ENCODE data around the gene POLE4.

DNA sequence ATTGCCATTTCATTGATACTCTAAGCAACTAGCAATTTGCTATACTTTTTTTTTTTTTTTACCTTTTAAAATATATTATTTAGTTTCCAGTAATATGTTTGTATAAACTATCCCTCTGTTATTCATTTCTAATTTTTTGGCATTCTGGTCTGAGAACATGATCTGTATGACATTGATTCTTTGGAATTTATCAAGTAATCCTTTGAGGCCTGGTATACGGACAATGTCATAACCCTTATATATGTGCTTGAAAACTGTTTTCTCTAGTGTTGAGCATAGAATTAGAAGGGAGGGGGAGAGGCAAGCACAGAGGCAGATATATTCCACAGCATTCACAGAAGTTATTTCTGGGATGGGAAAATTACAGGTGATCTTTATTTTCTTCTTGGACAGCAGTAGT, 48.2 kb upstream of the POLE4 start:
- no peak for TF ChIP-seq CTCF (IDR thresholded peaks at IDR 0.05)
- TF ChIP-seq POLR2A (IDR thresholded peaks at IDR 0.05): no peak
